ENCODE data around the gene EIF3I. TPM values are rescaled to one million over a fixed set of nuclear protein-coding genes. Genes with fewer than 3 reads are reported as not detected.

EIF3I gene
- total RNA-seq, 1 donor from 2014 or later, result 171 TPM

DNA sequence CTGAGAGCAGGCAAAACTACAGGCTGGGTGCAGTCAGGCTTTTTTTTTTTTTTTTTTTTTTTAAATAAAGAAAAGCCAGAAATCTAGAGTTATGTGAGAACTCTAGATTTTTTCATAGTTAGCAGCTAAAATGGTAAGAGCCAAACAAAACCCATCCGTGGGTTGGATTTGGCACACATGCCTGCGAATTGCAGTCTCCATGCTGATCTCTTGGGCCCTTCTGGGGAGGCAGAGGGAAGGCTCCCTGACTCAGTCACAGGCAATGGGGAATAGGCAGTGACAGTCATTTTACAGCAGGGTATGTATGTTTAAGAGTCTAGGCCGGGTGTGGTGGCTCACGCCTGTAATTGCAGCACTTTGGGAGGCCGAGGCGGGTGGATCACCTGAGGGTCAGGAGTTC, 40.1 kb upstream of the EIF3I start:
- H3K4me3 ChIP-seq (ENCODE audit: low read length in 3 of 3), result peak overlapping the region in 1 of 3 donors; percentile 49
- no peak overlapping the region for H3K27ac ChIP-seq (ENCODE audit: low read depth, low read length)
- peaks cover 22 to 34% (median 32%) of the 10 kb centered on the region in 3 donors for H3K36me3 ChIP-seq (ENCODE audit: control insufficient read depth in 3 of 3, insufficient read depth in 3 of 3, low read length in 3 of 3)
- no peaks in the 10 kb centered on the region for H3K27me3 ChIP-seq (ENCODE audit: control insufficient read depth in 3 of 3, insufficient read depth in 3 of 3, low read length in 3 of 3)
- H3K9me3 ChIP-seq (ENCODE audit: control insufficient read depth in 3 of 3, low read length in 3 of 3), result no peaks in the 10 kb centered on the region
- peak overlapping the region in 2 of 3 donors; percentile 57 to 92 for H3K9ac ChIP-seq (ENCODE audit: low read depth in 1 of 3, low read length in 3 of 3)
- peaks cover 41 to 50% (median 42%) of the 10 kb centered on the region in 3 donors for H3K4me1 ChIP-seq (ENCODE audit: control insufficient read depth in 3 of 3, insufficient read depth in 3 of 3, low read length in 3 of 3)

DNA sequence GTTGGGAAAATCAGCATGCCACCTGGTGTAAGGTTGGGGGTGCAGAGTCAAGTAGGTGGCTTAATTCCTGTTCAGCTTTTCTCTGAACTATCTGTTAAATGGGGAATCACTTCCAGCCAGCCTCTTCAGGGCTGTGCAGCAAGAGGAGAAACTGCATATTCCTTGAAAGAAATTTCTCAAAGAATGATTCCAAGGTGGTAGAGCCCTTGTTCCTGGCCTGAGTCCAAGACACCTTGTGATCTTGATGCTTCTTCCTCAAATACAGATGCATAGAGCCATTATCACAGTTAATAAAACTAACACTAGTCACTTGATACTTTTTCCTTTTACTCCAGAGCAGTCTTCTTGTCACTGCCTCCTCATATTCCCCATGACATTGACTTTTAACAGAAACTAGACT, 37.6 kb upstream of the EIF3I start:
- H3K4me3 ChIP-seq (ENCODE audit: low read length in 3 of 3), result no peak overlapping the region
- H3K9me3 ChIP-seq (ENCODE audit: control insufficient read depth in 3 of 3, low read length in 3 of 3), result no peaks in the 10 kb centered on the region
- H3K36me3 ChIP-seq (ENCODE audit: control insufficient read depth in 3 of 3, insufficient read depth in 3 of 3, low read length in 3 of 3), result peaks cover 44 to 58% (median 58%) of the 10 kb centered on the region in 3 donors
- no peak overlapping the region for H3K27ac ChIP-seq (ENCODE audit: low read depth, low read length)
- H3K27me3 ChIP-seq (ENCODE audit: control insufficient read depth in 3 of 3, insufficient read depth in 3 of 3, low read length in 3 of 3), result no peaks in the 10 kb centered on the region
- H3K9ac ChIP-seq (ENCODE audit: low read depth in 1 of 3, low read length in 3 of 3), result no peak overlapping the region
- peaks cover 33 to 39% (median 33%) of the 10 kb centered on the region in 3 donors for H3K4me1 ChIP-seq (ENCODE audit: control insufficient read depth in 3 of 3, insufficient read depth in 3 of 3, low read length in 3 of 3)

- H3K36me3 ChIP-seq (ENCODE audit: control insufficient read depth in 3 of 3, insufficient read depth in 3 of 3, low read length in 3 of 3), result peaks cover 56 to 72% (median 70%) of the 10 kb centered on the region in 3 donors
- no peak overlapping the region for H3K4me3 ChIP-seq (ENCODE audit: low read length in 3 of 3)
- peaks cover 25 to 28% (median 25%) of the 10 kb centered on the region in 3 donors for H3K4me1 ChIP-seq (ENCODE audit: control insufficient read depth in 3 of 3, insufficient read depth in 3 of 3, low read length in 3 of 3)
- H3K27me3 ChIP-seq (ENCODE audit: control insufficient read depth in 3 of 3, insufficient read depth in 3 of 3, low read length in 3 of 3), result no peaks in the 10 kb centered on the region
- no peak overlapping the region for H3K27ac ChIP-seq (ENCODE audit: low read depth, low read length)
- H3K9ac ChIP-seq (ENCODE audit: low read depth in 1 of 3, low read length in 3 of 3), result no peak overlapping the region
- no peaks in the 10 kb centered on the region for H3K9me3 ChIP-seq (ENCODE audit: control insufficient read depth in 3 of 3, low read length in 3 of 3)
These were observed 36.1 kb upstream of the EIF3I start for GRCh38 chr1:32186077-32186476.

DNA sequence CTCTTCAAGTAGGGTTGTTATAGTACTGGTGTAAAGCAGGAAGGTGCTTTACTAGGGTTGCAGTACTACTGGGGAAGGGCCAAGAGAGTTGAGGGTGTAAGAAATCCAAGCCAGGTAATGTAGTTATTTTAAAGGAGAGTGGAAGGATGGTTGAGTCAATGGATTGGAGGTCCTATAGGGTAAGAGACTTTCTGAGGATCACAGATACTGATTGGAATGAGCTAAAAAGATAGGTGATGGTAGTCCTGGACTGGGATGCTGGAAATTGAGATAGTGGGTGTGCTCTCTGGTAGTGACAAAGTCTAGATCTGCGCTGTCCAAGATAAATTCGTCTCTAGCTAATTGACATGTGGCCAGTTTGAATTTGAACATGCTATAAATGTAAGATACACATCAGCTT, 35.7 kb upstream of the EIF3I start:
- Histone ChIP-seq H3K9me3 (ENCODE audit: control insufficient read depth in 3 of 3, low read length in 3 of 3) (no peaks in the 10 kb centered on the region), H3K27me3 (ENCODE audit: control insufficient read depth in 3 of 3, insufficient read depth in 3 of 3, low read length in 3 of 3) (no peaks in the 10 kb centered on the region), H3K4me1 (ENCODE audit: control insufficient read depth in 3 of 3, insufficient read depth in 3 of 3, low read length in 3 of 3) (peaks cover 20 to 24% (median 21%) of the 10 kb centered on the region in 3 donors), H3K4me3 (ENCODE audit: low read length in 3 of 3) (no peak overlapping the region), H3K27ac (ENCODE audit: low read depth, low read length) (no peak overlapping the region), H3K36me3 (ENCODE audit: control insufficient read depth in 3 of 3, insufficient read depth in 3 of 3, low read length in 3 of 3) (peaks cover 58 to 72% (median 70%) of the 10 kb centered on the region in 3 donors), H3K9ac (ENCODE audit: low read depth in 1 of 3, low read length in 3 of 3) (no peak overlapping the region)

- Histone ChIP-seq H3K27ac (ENCODE audit: low read depth, low read length) (no peak overlapping the region), H3K27me3 (ENCODE audit: control insufficient read depth in 3 of 3, insufficient read depth in 3 of 3, low read length in 3 of 3) (no peaks in the 10 kb centered on the region), H3K9me3 (ENCODE audit: control insufficient read depth in 3 of 3, low read length in 3 of 3) (no peaks in the 10 kb centered on the region), H3K4me3 (ENCODE audit: low read length in 3 of 3) (no peak overlapping the region), H3K4me1 (ENCODE audit: control insufficient read depth in 3 of 3, insufficient read depth in 3 of 3, low read length in 3 of 3) (peaks cover 13 to 16% (median 14%) of the 10 kb centered on the region in 3 donors), H3K9ac (ENCODE audit: low read depth in 1 of 3, low read length in 3 of 3) (peak overlapping the region in 1 of 3 donors; percentile 16), H3K36me3 (ENCODE audit: control insufficient read depth in 3 of 3, insufficient read depth in 3 of 3, low read length in 3 of 3) (peaks cover 68 to 81% (median 77%) of the 10 kb centered on the region in 3 donors)
These were observed 34.4 kb upstream of the EIF3I start for GRCh38 chr1:32187850-32188249.

DNA sequence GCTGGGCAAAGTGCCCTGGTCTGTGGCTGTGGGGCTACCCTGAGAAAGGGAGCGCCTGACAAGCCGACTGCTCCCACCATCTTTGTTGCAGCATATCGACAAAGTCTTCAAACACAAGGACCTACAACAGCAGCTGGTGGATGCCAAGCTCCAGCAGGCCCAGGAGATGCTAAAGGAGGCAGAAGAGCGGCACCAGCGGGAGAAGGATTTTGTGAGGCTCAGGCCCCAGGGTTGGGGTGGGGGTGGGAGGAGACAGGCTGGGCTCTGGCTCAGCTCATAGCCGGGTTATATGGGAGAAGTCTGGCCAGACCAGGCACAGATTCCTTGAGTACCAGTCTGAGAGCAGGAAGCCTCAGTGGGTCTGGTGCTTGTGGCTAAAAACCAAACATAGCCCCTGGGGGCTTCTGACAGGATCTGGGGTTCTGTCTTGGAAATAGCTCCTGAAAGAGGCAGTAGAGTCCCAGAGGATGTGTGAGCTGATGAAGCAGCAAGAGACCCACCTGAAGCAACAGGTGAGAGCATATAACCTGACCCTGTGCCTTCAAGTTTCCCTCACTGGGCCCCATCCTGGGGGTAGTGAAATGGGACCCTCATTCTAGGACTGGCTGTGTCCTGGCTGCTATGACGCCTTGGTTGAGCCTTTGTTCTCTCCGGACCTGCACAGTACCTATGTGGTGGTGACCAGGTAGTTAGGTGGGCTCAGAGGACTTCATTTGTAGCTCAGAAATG, 29.8 kb upstream of the EIF3I start:
- Histone ChIP-seq H3K27me3 (ENCODE audit: control insufficient read depth in 3 of 3, insufficient read depth in 3 of 3, low read length in 3 of 3) (no peaks in the 10 kb centered on the region), H3K9me3 (ENCODE audit: control insufficient read depth in 3 of 3, low read length in 3 of 3) (no peaks in the 10 kb centered on the region), H3K9ac (ENCODE audit: low read depth in 1 of 3, low read length in 3 of 3) (peak overlapping the region in 1 of 3 donors; percentile 12), H3K36me3 (ENCODE audit: control insufficient read depth in 3 of 3, insufficient read depth in 3 of 3, low read length in 3 of 3) (peaks cover 89 to 97% (median 89%) of the 10 kb centered on the region in 3 donors), H3K4me3 (ENCODE audit: low read length in 3 of 3) (no peak overlapping the region), H3K27ac (ENCODE audit: low read depth, low read length) (no peak overlapping the region), H3K4me1 (ENCODE audit: control insufficient read depth in 3 of 3, insufficient read depth in 3 of 3, low read length in 3 of 3) (peaks cover 5 to 21% (median 16%) of the 10 kb centered on the region in 3 donors)

- Histone ChIP-seq H3K27me3 (ENCODE audit: control insufficient read depth in 3 of 3, insufficient read depth in 3 of 3, low read length in 3 of 3) (no peaks in the 10 kb centered on the region), H3K4me1 (ENCODE audit: control insufficient read depth in 3 of 3, insufficient read depth in 3 of 3, low read length in 3 of 3) (peaks cover 31 to 45% (median 42%) of the 10 kb centered on the region in 3 donors), H3K9ac (ENCODE audit: low read depth in 1 of 3, low read length in 3 of 3) (no peak overlapping the region), H3K4me3 (ENCODE audit: low read length in 3 of 3) (no peak overlapping the region), H3K9me3 (ENCODE audit: control insufficient read depth in 3 of 3, low read length in 3 of 3) (no peaks in the 10 kb centered on the region), H3K27ac (ENCODE audit: low read depth, low read length) (no peak overlapping the region), H3K36me3 (ENCODE audit: control insufficient read depth in 3 of 3, insufficient read depth in 3 of 3, low read length in 3 of 3) (peaks cover 66 to 78% (median 71%) of the 10 kb centered on the region in 3 donors)
These were observed 27.2 kb upstream of the EIF3I start for GRCh38 chr1:32194984-32195383.

GRCh38 chr1:32195531-32195930, 26.7 kb upstream of the EIF3I start:
- H3K36me3 ChIP-seq (ENCODE audit: control insufficient read depth in 3 of 3, insufficient read depth in 3 of 3, low read length in 3 of 3), result peaks cover 60 to 72% (median 66%) of the 10 kb centered on the region in 3 donors

GRCh38 chr1:32195972-32196823, 26.0 kb upstream of the EIF3I start:
- H3K27me3 ChIP-seq (ENCODE audit: control insufficient read depth in 3 of 3, insufficient read depth in 3 of 3, low read length in 3 of 3), result no peaks in the 10 kb centered on the region
- H3K9ac ChIP-seq (ENCODE audit: low read depth in 1 of 3, low read length in 3 of 3), result no peak overlapping the region
- H3K27ac ChIP-seq (ENCODE audit: low read depth, low read length), result peak overlapping the region; percentile 31
- H3K4me1 ChIP-seq (ENCODE audit: control insufficient read depth in 3 of 3, insufficient read depth in 3 of 3, low read length in 3 of 3), result peaks cover 38 to 52% (median 48%) of the 10 kb centered on the region in 3 donors
- peaks cover 56 to 67% (median 60%) of the 10 kb centered on the region in 3 donors for H3K36me3 ChIP-seq (ENCODE audit: control insufficient read depth in 3 of 3, insufficient read depth in 3 of 3, low read length in 3 of 3)
- no peaks in the 10 kb centered on the region for H3K9me3 ChIP-seq (ENCODE audit: control insufficient read depth in 3 of 3, low read length in 3 of 3)
- H3K4me3 ChIP-seq (ENCODE audit: low read length in 3 of 3), result no peak overlapping the region

More at GRCh38 chr1:32195531-32195930, 26.7 kb upstream of the EIF3I start:
- no peaks in the 10 kb centered on the region for H3K27me3 ChIP-seq (ENCODE audit: control insufficient read depth in 3 of 3, insufficient read depth in 3 of 3, low read length in 3 of 3)
- peaks cover 36 to 50% (median 47%) of the 10 kb centered on the region in 3 donors for H3K4me1 ChIP-seq (ENCODE audit: control insufficient read depth in 3 of 3, insufficient read depth in 3 of 3, low read length in 3 of 3)
- no peak overlapping the region for H3K4me3 ChIP-seq (ENCODE audit: low read length in 3 of 3)
- no peak overlapping the region for H3K9ac ChIP-seq (ENCODE audit: low read depth in 1 of 3, low read length in 3 of 3)
- H3K9me3 ChIP-seq (ENCODE audit: control insufficient read depth in 3 of 3, low read length in 3 of 3), result no peaks in the 10 kb centered on the region
- H3K27ac ChIP-seq (ENCODE audit: low read depth, low read length), result no peak overlapping the region
